Transverse colon (tissue), 4 donors: ENCODE data around the gene MT1E. TPM values are rescaled to one million over a fixed set of nuclear protein-coding genes. Genes with fewer than 3 reads are reported as not detected.

ENCODE experiments used
- DNase-seq: peaks from one replicate; pipeline ENCODE4 v3.0.0-alpha.2; 2019
- H3K27ac ChIP-seq, 4 donors: fragments of 200-600 bp; sonication (generic); 2 replicates each; pipeline ENCODE4 v1.5.1; 2016 to 2018; ENCODE audit warnings: inconsistent platforms in 4 of 4
- H3K27me3 ChIP-seq: fragments of 200-600 bp; sonication (generic); 2 replicates; pipeline ENCODE4 v1.5.1; 2017; ENCODE audit warnings: inconsistent platforms
- H3K36me3 ChIP-seq, 4 donors: fragments of 200-600 bp; sonication (generic); 2 replicates each; pipeline ENCODE4 v1.5.1; 2017 to 2019; ENCODE audit warnings: inconsistent platforms in 4 of 4
- H3K4me1 ChIP-seq, 4 donors: fragments of 200-600 bp; sonication (generic); 2 replicates each; pipeline ENCODE4 v1.5.1; 2017 to 2020; ENCODE audit warnings: inconsistent platforms in 4 of 4
- H3K4me3 ChIP-seq, 4 donors: fragments of 200-600 bp; sonication (generic); 1 replicate in 1 of 4; 2 replicates in 3 of 4; pipeline versions ENCODE4 v1.5.1 to v1.6.1; 2017 to 2019; ENCODE audit warnings: inconsistent platforms in 4 of 4
- H3K9me3 ChIP-seq, 2 donors: fragments of 200-600 bp; sonication (generic); 2 replicates each; pipeline ENCODE4 v1.5.1; 2017 to 2019; ENCODE audit warnings: inconsistent platforms in 2 of 2
- CTCF ChIP-seq, 5 experiments: fragments of 200-600 bp in 3 of 5; fragments of 450-650 bp in 2 of 5; sonication (generic) in 3 of 5; IDR thresholded peaks; 1 replicate in 2 of 5; 2 replicates in 3 of 5; pipeline ENCODE4 v1.5.1; 2016 to 2017; ENCODE audit warnings: antibody characterized with exemption in 5 of 5, inconsistent platforms in 3 of 5, mild to moderate bottlenecking in 2 of 5, moderate library complexity in 1 of 5
- EP300 ChIP-seq: sonication (generic); formaldehyde crosslinking; IDR thresholded peaks from one replicate; pipeline ENCODE4 v1.6.1; 2017; ENCODE audit warnings: antibody characterized with exemption, low read depth
- POLR2A ChIP-seq: fragments of 450-650 bp; IDR thresholded peaks from one replicate; pipeline ENCODE4 v1.6.1; 2016; ENCODE audit warnings: antibody characterized with exemption, mild to moderate bottlenecking, moderate library complexity
- POLR2AphosphoS5 ChIP-seq, 3 donors: sonication (generic); formaldehyde crosslinking; IDR thresholded peaks; one replicate each; pipeline ENCODE4 v1.6.1; 2016; ENCODE audit warnings: antibody characterized with exemption in 3 of 3
- WGBS, 2 donors: methylation state at CpG; one replicate each; pipeline ENCODE4 v1.1.5; 2018; ENCODE audit warnings: low coverage in 1 of 2; 5-methylcytosine and 5-hydroxymethylcytosine counted together
- in situ Hi-C, 4 donors: fragments of 200-750 bp; cut with MboI; loops; one replicate each; pipeline versions ENCODE4 v1.15.0 to v1.15.1; 2017; ENCODE audit warnings: low sequenced_read_pairs in 3 of 4, low pct_ligation_motif_present in 1 of 4, low pct_unique_long_range_greater_than_20kb in 1 of 4
- intact Hi-C: fragments of 100-400 bp; cut with DNase I; formaldehyde crosslinking; loops from one replicate; pipeline ENCODE4 v1.15.1; 2023; ENCODE audit warnings: low total_unique reads
- total RNA-seq, 4 donors: library from RNA; depleted of rRNA; stranded (reverse); fragments of >200 nt; gene quantifications; one replicate each; pipeline ENCODE4 v1.1.0, GENCODE V29; 2016

Gene MT1E
- total RNA-seq, 4 donors from 2014 or later = 109 to 1,058 (median 257) TPM

DNA sequence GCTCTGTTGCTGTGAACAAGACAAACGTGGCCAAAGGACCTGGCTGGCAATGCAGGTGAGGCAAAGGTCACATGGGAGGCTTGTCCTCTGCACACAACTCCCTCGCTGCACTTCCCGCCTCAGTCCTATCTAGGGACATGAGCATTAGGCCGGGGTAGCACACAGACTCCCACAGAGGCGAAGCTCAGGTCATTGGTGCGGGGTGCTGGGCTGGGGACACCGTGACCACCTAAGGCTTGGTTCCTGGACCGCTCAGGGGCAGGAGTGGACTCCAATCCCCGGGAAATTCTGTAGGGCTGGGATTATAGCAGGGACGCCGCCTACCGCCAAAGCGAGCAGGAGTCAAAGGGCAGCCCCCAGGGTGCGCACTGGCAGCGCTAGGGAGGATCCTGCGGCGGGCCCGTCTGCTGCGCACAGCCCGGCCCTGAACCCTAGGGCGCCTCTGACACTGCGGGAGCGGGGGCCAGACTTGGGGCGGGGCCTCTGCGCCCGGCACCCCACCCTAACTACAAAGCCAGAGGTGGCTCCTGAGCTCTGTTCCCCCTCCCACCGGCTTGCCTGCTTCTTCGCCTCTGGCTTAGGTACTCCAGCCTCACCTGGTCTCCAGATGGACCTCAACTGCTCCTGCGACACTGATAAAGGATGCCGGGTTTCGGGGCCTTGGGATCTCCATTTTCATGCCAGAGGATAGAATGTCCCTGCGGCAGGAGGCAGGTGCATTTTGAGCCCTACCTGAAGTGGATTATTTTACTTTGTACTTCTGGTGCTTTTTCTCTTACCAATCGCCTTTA lies 22.3 kb downstream of the MT1E start:
- no peak overlapping the region for H3K27ac ChIP-seq
- H3K27me3 ChIP-seq = peaks cover 51% of the 10 kb centered on the region
- DNase-seq = peak; percentile 55

DNA sequence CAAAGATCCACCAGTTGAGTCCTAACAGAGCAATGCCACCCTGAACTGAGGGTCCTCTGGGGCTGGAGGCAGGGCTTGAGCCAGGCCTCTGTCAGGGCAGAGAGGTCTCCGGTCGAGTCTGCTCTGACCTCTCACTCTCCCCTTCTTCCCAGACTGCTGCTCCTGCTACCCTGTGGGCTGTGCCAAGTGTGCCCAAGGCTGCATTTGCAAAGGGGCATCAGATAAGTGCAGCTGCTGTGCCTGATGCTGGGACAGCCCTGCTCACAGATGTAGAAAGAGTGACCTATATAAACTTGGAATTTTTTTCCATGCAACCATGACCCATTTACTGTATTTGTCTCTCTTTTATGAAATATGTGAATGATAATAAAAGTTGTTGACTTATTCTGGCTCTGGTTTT lies 23.7 kb downstream of the MT1E start:
- Histone ChIP-seq H3K36me3 (no peaks in the 10 kb centered on the region), H3K4me1 (peaks cover 0 to 11% (median 5%) of the 10 kb centered on the region in 4 donors), H3K27ac (no peak overlapping the region), H3K4me3 (no peak overlapping the region), H3K27me3 (peaks cover 41% of the 10 kb centered on the region), H3K9me3 (no peaks in the 10 kb centered on the region)
- DNase-seq = no peak
- 95 to 100% methylated on average over 2 of the region's 2 CpGs for WGBS, 2 donors
- TF ChIP-seq EP300 = no peak
- intact Hi-C loops (no loop called here), in situ Hi-C loops (no loop called here)

More for the DNA sequence above, 22.3 kb downstream of the MT1E start:
- no peaks in the 10 kb centered on the region for H3K36me3 ChIP-seq
- 27 to 46% methylated on average over 4 to 27 of the region's 33 CpGs for WGBS, 2 donors
- no peak overlapping the region for H3K4me3 ChIP-seq
- H3K4me1 ChIP-seq = peaks cover 5 to 25% (median 16%) of the 10 kb centered on the region in 4 donors
- in situ Hi-C loops = no loop called here
- no peaks in the 10 kb centered on the region for H3K9me3 ChIP-seq
- TF ChIP-seq CTCF (IDR thresholded peaks at IDR 0.05) = peak in 1 of 5 experiments; percentile 11
- no peak for TF ChIP-seq POLR2A
- intact Hi-C loops = no loop called here

DNA sequence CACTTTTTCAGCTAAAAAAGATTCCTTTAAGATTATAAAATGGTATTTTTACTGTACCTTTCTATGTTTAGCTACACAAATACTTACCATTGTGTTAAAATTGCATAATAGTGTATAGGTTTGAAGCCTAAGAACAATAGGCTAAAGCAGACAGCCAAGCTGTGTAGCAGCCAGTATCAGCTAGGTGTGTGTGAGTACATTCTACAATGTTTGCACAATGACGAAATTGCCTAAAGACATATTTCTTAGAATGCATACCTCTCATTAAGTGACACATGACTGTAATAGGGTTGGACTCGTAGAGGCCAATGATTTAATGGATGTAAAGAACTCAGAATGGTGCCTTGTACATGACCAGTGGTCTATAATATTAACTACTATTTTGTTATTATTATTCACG lies 24.2 kb downstream of the MT1E start:
- 45 to 59% methylated on average over 3 of the region's 3 CpGs for WGBS, 2 donors
- DNase-seq = no peak

GRCh38 chr16:56651586-56651985 lies 26.0 kb downstream of the MT1E start, which contains the start of gene MT1B:
MT1B (plus strand) TSS chr16:56651886; CDS start chr16:56651954, 68 bp downstream.
- Histone ChIP-seq H3K27ac (no peak within 1 kb of the TSS), H3K9me3 (no peaks in the 10 kb centered on the region), H3K27me3 (peaks cover 29% of the 10 kb centered on the region), H3K4me3 (no peak within 1 kb of the TSS), H3K36me3 (no peaks in the 10 kb centered on the region), H3K4me1 (peaks cover 0 to 10% (median 5%) of the 10 kb centered on the region in 4 donors)
- TF ChIP-seq EP300 (no peak), CTCF (IDR thresholded peaks at IDR 0.05) (no peak), POLR2AphosphoS5 (IDR thresholded peaks at IDR 0.05) (no peak), POLR2A (no peak)
- in situ Hi-C loops (no loop called here), intact Hi-C loops (no loop called here)
- WGBS, 2 donors = 80% methylated on average over 7 of the region's 7 CpGs; no CpG with 5 or more reads in 1 of the 2 donors
- DNase-seq = no peak

More for the DNA sequence above, 24.2 kb downstream of the MT1E start:
- no peak for TF ChIP-seq POLR2A
- TF ChIP-seq CTCF (IDR thresholded peaks at IDR 0.05) = no peak
- TF ChIP-seq EP300 = no peak
- no peak for TF ChIP-seq POLR2AphosphoS5 (IDR thresholded peaks at IDR 0.05)
- peaks cover 35% of the 10 kb centered on the region for H3K27me3 ChIP-seq
- in situ Hi-C loops (no loop called here), intact Hi-C loops (no loop called here)
- no peaks in the 10 kb centered on the region for H3K36me3 ChIP-seq
- peaks cover 0 to 10% (median 5%) of the 10 kb centered on the region in 4 donors for H3K4me1 ChIP-seq
- no peak overlapping the region for H3K27ac ChIP-seq
- H3K4me3 ChIP-seq = no peak overlapping the region
- no peaks in the 10 kb centered on the region for H3K9me3 ChIP-seq
